HG02852 (cell line): ENCODE results near the gene AMN.
"Not testable (repeated sequence)": the region's sequence is repeated elsewhere in the genome, so short reads cannot be mapped to it uniquely, and the experiment has no call there.

Source experiments
- ATAC-seq: cut with Tn5 transposase; IDR thresholded peaks from one replicate; pipeline ENCODE4 v1.9.1; 2021; ENCODE audit warnings: mild to moderate bottlenecking, moderate library complexity; ENCODE audit not compliant: unreplicated experiment

AMN gene

DNA sequence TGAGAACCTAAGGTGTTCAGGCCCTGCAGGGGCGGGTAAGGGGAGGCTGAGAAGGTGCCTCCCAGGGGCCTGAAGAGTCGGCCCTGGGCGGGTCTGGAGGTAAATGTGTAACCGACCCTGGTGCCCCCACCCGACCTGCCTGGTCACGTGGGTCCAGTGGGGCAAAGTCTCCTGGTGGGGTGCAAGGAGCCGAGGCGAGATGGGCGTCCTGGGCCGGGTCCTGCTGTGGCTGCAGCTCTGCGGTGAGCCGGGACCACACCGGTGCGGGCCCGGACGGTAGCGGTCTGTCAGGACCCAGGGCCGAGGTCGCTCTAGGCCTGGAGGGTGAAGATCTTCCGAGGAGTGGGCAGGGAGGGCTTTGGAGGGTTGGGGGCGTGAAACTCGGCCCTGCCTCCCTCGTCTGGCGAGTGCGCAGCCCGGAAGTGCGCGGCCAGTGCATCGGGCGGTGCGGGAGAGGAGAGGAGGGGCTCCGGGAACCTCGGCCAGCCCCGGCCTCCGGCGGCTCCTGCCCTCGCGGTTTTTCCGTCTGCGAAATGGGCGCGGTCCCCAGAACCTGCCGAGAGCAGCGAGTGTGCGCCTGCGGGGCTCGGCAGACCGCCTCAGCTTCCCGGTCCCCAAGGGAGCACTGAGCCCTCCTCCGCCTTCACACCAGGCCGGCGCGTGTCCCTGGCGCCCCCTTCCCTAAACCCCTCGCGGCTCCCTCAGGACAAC is at the start of gene AMN:
AMN (plus strand) TSS at position 174 of the 711 bp plus-strand sequence; CDS start at position 200, 26 bp downstream.
- no peak for ATAC-seq

DNA sequence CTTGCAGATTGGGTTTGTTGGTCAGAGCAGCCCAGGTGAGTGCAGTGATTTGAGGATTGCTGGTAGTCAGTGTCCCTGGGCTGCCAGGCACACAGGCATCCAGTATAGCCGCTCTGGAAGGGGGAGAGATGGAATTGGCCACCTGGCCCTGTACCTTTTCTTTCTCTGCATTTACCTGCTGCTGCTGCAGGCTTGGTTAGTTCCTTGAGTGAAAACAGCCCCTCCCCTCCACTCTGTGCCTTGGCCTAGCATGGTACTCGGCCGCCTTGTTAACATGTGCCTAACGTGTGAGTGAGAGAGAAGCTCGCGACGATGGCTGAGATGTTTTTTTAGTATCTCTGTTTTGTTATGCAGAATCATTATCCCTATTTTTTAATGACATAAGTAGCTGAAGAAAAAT is 49.3 kb upstream of the AMN start:
- ATAC-seq = no peak

DNA sequence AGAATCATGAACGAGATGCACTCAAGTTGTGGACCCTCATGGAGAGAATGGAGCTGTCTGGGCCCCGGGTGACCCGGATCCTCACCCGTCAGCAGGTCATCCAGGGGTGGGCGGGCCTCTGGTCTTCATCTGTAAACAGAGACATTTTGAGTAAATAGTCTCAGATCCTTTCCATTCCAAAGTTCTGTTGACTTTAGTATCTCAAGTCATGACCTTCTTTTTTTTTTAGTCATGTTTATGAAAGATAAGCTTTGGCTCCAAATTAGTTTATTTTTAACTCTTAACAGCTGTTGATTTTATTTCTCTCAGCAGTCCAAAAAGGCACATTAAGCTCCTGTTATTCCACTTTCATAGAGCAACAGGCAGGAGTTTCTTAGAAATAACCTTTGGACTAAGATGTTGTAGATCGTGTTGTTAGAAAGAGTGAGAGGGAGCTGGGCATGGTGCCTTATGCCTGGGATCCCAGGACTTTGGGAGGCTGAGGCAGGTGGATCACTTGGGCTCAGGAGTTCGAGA is 48.9 kb upstream of the AMN start:
- no peak for ATAC-seq

DNA sequence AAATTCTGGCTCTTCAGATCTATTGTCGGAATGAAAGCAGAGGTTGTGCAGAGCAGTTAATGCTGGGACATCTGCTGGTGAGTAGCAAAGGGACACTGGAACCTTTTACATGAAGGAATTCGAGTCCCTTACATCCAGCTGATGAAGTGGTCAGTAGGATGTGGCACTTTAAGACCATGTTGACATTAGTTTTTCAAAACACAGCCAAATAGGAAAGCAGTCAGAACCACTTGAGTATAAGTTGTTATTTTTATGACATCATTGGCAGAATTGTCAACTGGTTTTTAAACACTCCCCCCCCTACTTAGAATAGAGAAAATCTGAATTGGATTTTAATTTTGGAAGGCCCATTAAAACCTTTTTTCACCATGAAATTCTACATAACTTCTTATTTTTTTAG is 46.8 kb upstream of the AMN start:
- ATAC-seq = no peak

GRCh38 chr14:102877511-102877910 is 45.0 kb upstream of the AMN start:
- not testable (repeated sequence) for ATAC-seq

DNA sequence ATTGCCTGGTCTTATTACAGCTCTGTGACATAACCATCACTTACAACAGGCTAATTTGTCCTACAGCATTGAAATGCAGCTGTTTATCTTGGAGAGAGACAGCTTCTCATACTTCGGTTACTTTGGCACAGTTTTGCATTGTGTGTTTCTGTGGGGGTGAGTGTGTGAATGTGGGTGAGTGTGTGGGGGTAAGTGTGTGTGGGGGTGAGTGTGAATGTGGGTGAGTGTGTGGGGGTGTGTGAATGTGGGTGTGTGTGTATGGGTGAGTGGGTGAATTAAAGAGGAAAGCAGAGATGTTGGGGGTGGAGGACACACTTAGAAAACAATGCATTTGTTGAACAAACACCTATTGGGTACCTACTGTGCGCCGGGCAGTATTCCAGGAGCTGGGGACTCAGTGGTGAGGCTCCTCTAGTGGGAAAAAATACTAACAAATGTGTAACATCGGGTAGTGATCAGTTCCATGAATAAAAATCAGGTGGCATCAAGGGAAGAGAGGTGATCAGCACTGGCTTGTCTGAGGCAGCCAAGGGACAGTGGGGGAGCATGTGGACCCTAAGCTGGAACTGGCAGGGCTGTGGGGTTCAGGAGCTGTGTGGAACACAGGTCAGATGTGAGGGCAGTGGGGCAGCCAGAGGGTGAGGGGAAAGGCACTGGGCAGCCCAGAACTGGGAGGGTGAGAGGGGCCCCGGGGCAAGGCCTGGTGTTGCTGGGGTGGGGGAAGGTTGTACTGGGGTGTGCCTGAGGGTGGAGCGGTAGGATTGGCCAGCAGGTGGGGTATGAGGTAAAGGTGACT is 44.1 kb upstream of the AMN start:
- ATAC-seq = no peak

DNA sequence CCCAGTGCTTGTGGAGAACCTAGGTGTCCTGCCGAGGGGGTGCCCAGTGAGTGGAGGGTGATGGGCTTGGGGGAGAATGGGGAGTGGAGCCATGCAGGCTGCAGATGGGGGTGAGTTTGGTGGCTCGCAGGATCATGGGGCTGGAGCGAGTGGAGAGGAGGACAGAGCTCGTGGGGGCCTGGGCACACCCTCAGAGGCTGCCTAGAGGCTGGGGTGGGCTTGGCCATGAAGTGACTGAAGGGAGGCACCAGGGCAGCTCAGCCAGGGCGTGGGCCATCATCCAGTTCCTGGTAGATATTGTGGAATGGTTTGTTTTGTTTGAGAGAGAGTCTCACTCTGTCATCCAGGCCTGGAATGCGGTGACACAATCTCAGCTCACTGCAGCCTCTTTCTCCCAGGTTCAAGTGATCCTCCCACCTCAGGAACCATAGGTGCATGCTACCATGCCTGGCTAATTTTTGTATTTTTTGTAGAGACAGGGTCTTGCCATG is 43.4 kb upstream of the AMN start:
- ATAC-seq = no peak

DNA sequence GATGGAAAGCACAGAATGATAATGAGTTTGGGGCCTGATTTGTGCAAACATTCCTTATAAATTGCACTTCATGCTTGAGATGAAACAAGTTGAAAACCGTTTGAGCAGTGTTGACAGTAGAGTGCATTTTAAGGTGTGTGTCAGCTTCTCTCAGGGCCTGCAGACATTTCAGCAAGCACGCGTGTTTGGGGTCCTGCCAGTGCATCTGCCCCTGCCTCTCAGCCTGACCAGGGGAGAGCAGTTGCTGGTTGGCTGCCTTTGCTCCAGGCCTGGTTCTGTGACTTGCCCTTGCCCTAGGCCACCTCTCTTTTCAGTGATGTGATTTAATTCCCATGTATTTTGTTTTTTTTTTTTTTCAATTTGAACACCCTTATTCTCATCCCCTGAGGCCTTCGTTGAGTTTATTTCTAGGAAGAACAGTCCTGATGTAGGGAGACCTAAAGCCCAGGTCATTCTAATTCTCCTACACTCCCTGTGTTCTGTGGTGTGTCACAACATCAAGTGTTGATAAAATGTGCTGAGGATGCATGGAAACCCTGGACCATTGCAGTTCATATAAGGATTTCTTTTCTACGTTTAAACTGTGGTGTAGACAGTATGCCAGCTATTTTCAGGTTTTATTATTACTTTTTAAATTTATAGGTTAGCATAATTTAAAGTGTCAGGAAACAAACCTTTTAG is 40.1 kb upstream of the AMN start:
- no peak for ATAC-seq

DNA sequence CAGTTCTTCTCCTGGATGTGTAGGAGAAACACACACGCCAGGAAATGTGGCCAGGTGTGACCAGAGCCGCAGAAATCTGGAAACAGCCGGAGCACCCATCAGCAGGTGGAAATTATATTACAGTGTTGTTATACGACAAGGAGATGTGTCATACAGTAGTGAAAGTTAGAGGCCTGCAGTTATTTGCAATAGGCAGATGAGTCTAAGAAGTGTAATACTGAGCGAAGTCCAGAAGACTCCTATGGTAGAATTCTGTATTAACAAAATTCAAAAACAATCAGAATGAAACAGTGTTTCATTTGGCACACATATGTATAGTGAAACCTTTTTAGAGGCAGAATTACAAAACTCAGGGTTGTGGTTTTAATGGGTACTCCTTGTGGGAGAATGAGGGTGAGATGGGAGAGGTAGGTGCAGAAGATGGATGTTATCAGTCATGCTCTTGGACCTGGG is 39.3 kb upstream of the AMN start:
- no peak for ATAC-seq

GRCh38 chr14:102883554-102883953 is 38.9 kb upstream of the AMN start:
- no peak for ATAC-seq

- ATAC-seq = no peak
These were observed 36.6 kb upstream of the AMN start for GRCh38 chr14:102885737-102886447.

GRCh38 chr14:102888748-102889147 is 33.7 kb upstream of the AMN start:
- ATAC-seq = no peak

GRCh38 chr14:102889615-102890014 is 32.8 kb upstream of the AMN start:
- ATAC-seq = no peak

- no peak for ATAC-seq
These were observed 31.4 kb upstream of the AMN start for GRCh38 chr14:102891111-102891510.

GRCh38 chr14:102891556-102891955 is 30.9 kb upstream of the AMN start:
- ATAC-seq = no peak

DNA sequence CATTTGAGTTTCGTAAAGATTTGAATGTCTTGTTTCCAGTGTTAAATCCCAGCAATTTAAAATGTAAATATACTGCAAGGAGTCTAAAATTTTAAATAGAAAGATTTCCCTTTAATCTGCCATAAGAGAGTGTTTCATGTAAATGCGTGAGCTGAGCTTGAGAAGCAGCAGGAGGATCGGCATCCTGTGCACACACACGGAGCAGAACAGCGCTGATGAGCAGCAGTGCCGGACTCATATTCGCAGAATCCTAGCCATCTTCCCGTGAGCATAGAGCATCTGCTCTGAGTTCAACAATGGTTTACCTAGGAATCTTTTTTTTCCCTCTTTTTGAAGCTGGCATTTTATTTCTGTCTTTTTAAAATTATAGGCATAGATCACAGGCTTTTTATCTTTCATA is 29.8 kb upstream of the AMN start:
- ATAC-seq = no peak

- ATAC-seq = peak; percentile 47
These were observed 29.0 kb upstream of the AMN start for GRCh38 chr14:102893452-102893851.

- not testable (repeated sequence) for ATAC-seq
These were observed 25.7 kb upstream of the AMN start for GRCh38 chr14:102896735-102897134.

DNA sequence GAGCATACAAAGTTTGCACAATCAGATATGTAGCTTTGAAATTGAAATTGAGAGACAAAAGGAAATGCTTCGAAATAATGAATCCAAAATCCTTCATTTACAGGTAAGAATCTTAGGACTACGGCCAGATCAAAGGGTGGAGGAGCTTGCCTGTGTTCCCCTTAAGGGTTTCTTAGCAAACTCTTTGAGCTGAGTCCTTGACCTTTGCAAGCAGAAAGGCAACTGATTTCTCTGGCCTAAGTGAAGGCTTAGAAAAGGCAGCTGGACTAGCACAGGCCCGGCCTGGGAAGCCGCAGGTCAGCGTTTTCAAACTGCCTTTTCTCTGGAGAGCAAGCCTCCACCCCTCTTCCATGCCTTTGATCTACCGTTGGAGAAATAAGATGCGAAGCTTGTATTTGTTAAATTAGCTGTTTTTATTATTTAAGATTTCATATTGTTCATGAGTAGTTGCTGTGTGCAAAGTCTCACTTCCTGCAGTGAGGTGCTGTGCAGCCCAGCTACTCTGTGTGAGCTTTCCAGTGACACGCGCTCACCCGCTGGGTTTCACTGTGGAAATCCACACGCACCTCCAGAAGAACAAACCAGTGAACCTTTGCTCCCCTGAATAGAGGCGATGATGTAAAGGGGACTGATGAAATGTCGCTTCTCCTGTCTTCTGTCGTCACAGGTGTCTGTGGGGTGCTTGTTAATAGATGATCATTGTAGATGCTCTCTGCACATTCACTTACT is 25.0 kb upstream of the AMN start:
- no peak for ATAC-seq

DNA sequence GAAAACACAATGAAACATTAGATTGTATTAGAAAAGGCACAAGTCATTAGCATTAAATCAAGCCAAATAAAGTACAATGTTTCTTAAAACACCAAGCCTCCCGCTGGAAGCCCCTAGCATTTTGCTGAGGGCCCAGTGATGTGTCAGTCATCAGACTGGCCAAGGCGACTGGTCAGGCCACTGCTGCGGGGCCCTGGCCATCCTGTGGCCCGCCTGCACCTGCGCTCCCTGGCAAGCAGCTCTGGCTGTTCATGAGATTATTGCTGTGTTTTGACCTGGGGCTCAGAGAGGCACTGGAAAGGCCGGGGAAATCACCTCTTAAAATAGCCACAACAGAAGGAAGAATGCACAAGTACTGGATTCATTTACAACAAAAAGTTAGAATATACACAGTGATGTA is 24.2 kb upstream of the AMN start:
- ATAC-seq = no peak
